HEK293 (cell line): ENCODE measurements around the gene DRC7.

Experiments
- CTCF ChIA-PET: fragments of 350-600 bp; formaldehyde crosslinking; extraction: SDS; loops from one replicate; lab custom pipeline; 2021; ENCODE audit warnings: antibody characterized with exemption; lab: Yijun Ruan, JAX
- POLR2A ChIA-PET: fragments of 300-600 bp; formaldehyde crosslinking; extraction: SDS; loops from one replicate; lab custom pipeline; 2020; ENCODE audit warnings: antibody characterized with exemption, inconsistent platforms; lab: Yijun Ruan, JAX
- H3K27ac ChIP-seq: fragments of 200-500 bp; sonication (Bioruptor generic); 2 replicates; pipeline ENCODE4 v1.5.1; 2014; ENCODE audit warnings: low read depth, low read length, control low read depth, inconsistent platforms; ENCODE audit errors: extremely low read depth
- H3K36me3 ChIP-seq, 2 experiments: fragments of 200-500 bp in 1 of 2; sonication (Bioruptor generic) in 1 of 2; 1 replicate in 1 of 2; 2 replicates in 1 of 2; pipeline ENCODE4 v1.5.1; 2014 to 2017; ENCODE audit warnings: inconsistent platforms in 2 of 2, low read length in 2 of 2; ENCODE audit not compliant: control insufficient read depth in 2 of 2, insufficient read depth in 1 of 2
- H3K4me1 ChIP-seq: fragments of 200-500 bp; sonication (Bioruptor generic); 2 replicates; pipeline ENCODE4 v1.5.1; 2014; ENCODE audit warnings: mild to moderate bottlenecking, low read length, inconsistent platforms; ENCODE audit not compliant: control insufficient read depth, insufficient read depth
- H3K4me3 ChIP-seq: 2 replicates; pipeline ENCODE4 v1.5.1; 2011; ENCODE audit warnings: low read depth, mild to moderate bottlenecking, control low read depth, low read length, moderate library complexity
- H3K9me3 ChIP-seq: fragments of 200-500 bp; sonication (Bioruptor generic); 2 replicates; pipeline ENCODE4 v1.5.1; 2014; ENCODE audit warnings: low read depth, low read length, inconsistent platforms; ENCODE audit not compliant: control insufficient read depth, insufficient read depth
- GLIS1 ChIP-seq: fragments of 450-650 bp; formaldehyde crosslinking; IDR thresholded peaks from 2 replicates; pipeline ENCODE4 v1.5.1; 2016; ENCODE audit warnings: missing biosample characterization, missing genetic modification characterization
- KLF7 ChIP-seq: fragments of 450-650 bp; formaldehyde crosslinking; IDR thresholded peaks from 2 replicates; pipeline ENCODE4 v1.5.1; 2016; ENCODE audit warnings: missing biosample characterization, missing genetic modification characterization, borderline replicate concordance
- PRDM1 ChIP-seq: fragments of 450-650 bp; formaldehyde crosslinking; IDR thresholded peaks from 2 replicates; pipeline ENCODE4; 2016; ENCODE audit warnings: missing biosample characterization, missing genetic modification characterization
- SALL2 ChIP-seq: fragments of 450-650 bp; formaldehyde crosslinking; IDR thresholded peaks from 2 replicates; pipeline ENCODE4 v1.5.0; 2017; ENCODE audit warnings: missing biosample characterization, mild to moderate bottlenecking, missing genetic modification characterization, borderline replicate concordance
- ZBTB1 ChIP-seq: fragments of 450-650 bp; formaldehyde crosslinking; IDR thresholded peaks from 2 replicates; pipeline ENCODE4 v1.5.1; 2016; ENCODE audit warnings: missing biosample characterization, missing genetic modification characterization
- ZFP69B ChIP-seq: fragments of 450-650 bp; formaldehyde crosslinking; IDR thresholded peaks from 2 replicates; pipeline ENCODE4 v1.5.1; 2016; ENCODE audit warnings: missing biosample characterization, missing genetic modification characterization
- ZNF202 ChIP-seq: fragments of 450-650 bp; formaldehyde crosslinking; IDR thresholded peaks from 2 replicates; pipeline ENCODE4 v1.5.1; 2016; ENCODE audit warnings: missing biosample characterization, missing genetic modification characterization, borderline replicate concordance
- ZNF354C ChIP-seq: fragments of 450-650 bp; formaldehyde crosslinking; IDR thresholded peaks from 2 replicates; pipeline ENCODE4 v1.5.1; 2016; ENCODE audit warnings: missing biosample characterization, missing genetic modification characterization, low read depth, borderline replicate concordance
- ZNF37A ChIP-seq: fragments of 450-650 bp; IDR thresholded peaks from 2 replicates; pipeline ENCODE4 v1.5.1; 2018; ENCODE audit warnings: missing biosample characterization, missing genetic modification characterization
- ZNF391 ChIP-seq: fragments of 450-650 bp; formaldehyde crosslinking; IDR thresholded peaks from 2 replicates; pipeline ENCODE4 v1.5.1; 2016; ENCODE audit warnings: low read depth, missing biosample characterization, missing genetic modification characterization, borderline replicate concordance
- ZNF610 ChIP-seq: fragments of 450-650 bp; formaldehyde crosslinking; IDR thresholded peaks from 2 replicates; pipeline ENCODE4 v1.5.1; 2016; ENCODE audit warnings: missing biosample characterization, missing genetic modification characterization, borderline replicate concordance
- ZNF626 ChIP-seq: fragments of 450-650 bp; sonication (Bioruptor Pico); formaldehyde crosslinking; IDR thresholded peaks from 2 replicates; pipeline ENCODE4 v1.5.1; 2018; ENCODE audit warnings: missing biosample characterization, missing genetic modification characterization, inconsistent platforms
- ZNF670 ChIP-seq: fragments of 450-650 bp; formaldehyde crosslinking; IDR thresholded peaks from 2 replicates; pipeline ENCODE4 v1.5.1; 2016; ENCODE audit warnings: missing biosample characterization, missing genetic modification characterization, low read depth
- TF ChIP-seq, protein P1 (sequence below): fragments of 450-650 bp; formaldehyde crosslinking; conservative IDR thresholded peaks from 2 replicates; pipeline ENCODE4 v1.5.1; 2016; ENCODE audit warnings: low read depth, missing biosample characterization, missing genetic modification characterization
- TF ChIP-seq, protein P2 (sequence below): fragments of 450-650 bp; formaldehyde crosslinking; optimal IDR thresholded peaks from 2 replicates; pipeline ENCODE3; 2016; ENCODE audit warnings: missing biosample characterization, mild to moderate bottlenecking, missing genetic modification characterization
- TF ChIP-seq, protein P3 (sequence below): fragments of 450-650 bp; formaldehyde crosslinking; IDR thresholded peaks from 2 replicates; pipeline ENCODE4 v1.5.0; 2017; ENCODE audit warnings: missing biosample characterization, missing genetic modification characterization, borderline replicate concordance
- TF ChIP-seq, protein P4 (sequence below): IDR thresholded peaks from 2 replicates; pipeline ENCODE4 v1.6.1; 2011; ENCODE audit warnings: mild to moderate bottlenecking, low read depth, low read length, borderline replicate concordance

DRC7 gene

DNA sequence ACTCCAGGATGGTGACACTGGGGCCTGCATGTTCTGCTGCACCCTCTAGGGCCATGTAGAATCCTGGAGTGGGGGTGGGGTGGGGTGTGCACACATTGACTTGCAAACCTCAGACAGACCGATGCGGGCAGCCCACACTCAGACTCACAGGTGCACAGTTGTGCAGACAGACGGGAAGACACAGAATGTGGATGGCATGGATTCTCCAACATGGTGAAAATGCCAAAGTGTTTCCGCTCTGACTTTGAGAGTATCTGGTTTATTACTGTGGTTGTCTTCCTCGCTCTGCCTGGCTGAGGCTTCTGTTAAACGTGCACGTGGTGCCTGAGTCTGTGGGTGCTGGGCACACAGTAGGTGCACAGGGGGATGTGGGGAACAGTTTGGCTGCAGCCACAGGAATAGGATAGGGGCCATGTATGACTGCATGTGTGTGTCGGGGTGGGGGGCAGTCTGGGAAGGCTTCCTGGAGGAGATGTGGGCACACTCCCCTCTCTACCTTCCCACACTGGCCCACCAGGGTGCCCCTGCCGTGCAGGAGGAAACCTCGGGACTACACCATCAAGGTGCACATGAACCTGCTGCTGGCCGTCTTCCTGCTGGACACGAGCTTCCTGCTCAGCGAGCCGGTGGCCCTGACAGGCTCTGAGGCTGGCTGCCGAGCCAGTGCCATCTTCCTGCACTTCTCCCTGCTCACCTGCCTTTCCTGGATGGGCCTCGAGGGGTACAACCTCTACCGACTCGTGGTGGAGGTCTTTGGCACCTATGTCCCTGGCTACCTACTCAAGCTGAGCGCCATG lies 35.5 kb upstream of the DRC7 start (continued):
- TF ChIP-seq KLF7 (tag by site-specific recombination) (no peak), ZNF202 (no peak), ZNF354C (no peak)

DNA sequence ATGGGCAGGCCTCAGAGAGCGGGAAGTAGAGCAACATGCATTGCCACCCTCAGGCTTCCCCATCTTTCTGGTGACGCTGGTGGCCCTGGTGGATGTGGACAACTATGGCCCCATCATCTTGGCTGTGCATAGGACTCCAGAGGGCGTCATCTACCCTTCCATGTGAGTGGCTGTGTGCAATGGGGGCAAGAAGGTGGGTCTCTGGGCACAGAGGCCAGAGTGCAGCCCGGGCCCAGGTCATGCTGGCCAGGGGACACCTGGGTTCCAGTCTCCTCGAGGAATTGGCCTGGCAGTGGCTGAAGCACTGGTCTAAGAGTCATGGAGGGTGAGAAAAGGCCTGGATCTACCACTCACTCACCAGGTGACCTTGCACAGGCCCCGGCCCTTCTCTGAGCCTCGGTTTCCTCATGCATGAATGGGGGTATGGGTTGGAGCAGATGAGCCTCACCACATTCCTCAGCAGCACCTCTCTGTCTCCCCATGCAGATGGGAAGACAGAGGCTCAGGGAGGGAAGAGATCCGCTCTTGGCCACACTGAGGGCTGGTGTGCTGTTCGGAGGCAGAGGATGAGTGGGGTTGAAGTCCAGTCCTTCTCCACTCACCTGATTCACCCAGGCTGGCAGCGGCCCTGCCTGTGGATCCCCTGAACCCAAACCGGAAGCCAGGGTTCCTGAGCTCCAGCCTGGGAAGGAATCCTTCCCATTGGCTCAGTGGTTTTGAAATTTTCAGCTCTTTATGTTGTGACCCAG lies 33.7 kb upstream of the DRC7 start:
- Histone ChIP-seq H3K27ac (no peak overlapping the region), H3K9me3 (no peaks in the 10 kb centered on the region), H3K4me3 (no peak overlapping the region)
- no peak for TF ChIP-seq ZBTB1 (tag by site-specific recombination)
- TF ChIP-seq ZNF37A (tag by site-specific recombination) = no peak
- no peak for TF ChIP-seq SALL2
- TF ChIP-seq, protein P1, sequence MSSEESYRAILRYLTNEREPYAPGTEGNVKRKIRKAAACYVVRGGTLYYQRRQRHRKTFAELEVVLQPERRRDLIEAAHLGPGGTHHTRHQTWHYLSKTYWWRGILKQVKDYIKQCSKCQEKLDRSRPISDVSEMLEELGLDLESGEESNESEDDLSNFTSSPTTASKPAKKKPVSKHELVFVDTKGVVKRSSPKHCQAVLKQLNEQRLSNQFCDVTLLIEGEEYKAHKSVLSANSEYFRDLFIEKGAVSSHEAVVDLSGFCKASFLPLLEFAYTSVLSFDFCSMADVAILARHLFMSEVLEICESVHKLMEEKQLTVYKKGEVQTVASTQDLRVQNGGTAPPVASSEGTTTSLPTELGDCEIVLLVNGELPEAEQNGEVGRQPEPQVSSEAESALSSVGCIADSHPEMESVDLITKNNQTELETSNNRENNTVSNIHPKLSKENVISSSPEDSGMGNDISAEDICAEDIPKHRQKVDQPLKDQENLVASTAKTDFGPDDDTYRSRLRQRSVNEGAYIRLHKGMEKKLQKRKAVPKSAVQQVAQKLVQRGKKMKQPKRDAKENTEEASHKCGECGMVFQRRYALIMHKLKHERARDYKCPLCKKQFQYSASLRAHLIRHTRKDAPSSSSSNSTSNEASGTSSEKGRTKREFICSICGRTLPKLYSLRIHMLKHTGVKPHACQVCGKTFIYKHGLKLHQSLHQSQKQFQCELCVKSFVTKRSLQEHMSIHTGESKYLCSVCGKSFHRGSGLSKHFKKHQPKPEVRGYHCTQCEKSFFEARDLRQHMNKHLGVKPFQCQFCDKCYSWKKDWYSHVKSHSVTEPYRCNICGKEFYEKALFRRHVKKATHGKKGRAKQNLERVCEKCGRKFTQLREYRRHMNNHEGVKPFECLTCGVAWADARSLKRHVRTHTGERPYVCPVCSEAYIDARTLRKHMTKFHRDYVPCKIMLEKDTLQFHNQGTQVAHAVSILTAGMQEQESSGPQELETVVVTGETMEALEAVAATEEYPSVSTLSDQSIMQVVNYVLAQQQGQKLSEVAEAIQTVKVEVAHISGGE (tag by site-specific recombination) = no peak
- TF ChIP-seq, protein P2, sequence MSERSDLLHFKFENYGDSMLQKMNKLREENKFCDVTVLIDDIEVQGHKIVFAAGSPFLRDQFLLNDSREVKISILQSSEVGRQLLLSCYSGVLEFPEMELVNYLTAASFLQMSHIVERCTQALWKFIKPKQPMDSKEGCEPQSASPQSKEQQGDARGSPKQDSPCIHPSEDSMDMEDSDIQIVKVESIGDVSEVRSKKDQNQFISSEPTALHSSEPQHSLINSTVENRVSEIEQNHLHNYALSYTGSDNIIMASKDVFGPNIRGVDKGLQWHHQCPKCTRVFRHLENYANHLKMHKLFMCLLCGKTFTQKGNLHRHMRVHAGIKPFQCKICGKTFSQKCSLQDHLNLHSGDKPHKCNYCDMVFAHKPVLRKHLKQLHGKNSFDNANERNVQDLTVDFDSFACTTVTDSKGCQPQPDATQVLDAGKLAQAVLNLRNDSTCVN (tag by site-specific recombination) = no peak
- no peak for TF ChIP-seq ZNF670
- TF ChIP-seq, protein P3, sequence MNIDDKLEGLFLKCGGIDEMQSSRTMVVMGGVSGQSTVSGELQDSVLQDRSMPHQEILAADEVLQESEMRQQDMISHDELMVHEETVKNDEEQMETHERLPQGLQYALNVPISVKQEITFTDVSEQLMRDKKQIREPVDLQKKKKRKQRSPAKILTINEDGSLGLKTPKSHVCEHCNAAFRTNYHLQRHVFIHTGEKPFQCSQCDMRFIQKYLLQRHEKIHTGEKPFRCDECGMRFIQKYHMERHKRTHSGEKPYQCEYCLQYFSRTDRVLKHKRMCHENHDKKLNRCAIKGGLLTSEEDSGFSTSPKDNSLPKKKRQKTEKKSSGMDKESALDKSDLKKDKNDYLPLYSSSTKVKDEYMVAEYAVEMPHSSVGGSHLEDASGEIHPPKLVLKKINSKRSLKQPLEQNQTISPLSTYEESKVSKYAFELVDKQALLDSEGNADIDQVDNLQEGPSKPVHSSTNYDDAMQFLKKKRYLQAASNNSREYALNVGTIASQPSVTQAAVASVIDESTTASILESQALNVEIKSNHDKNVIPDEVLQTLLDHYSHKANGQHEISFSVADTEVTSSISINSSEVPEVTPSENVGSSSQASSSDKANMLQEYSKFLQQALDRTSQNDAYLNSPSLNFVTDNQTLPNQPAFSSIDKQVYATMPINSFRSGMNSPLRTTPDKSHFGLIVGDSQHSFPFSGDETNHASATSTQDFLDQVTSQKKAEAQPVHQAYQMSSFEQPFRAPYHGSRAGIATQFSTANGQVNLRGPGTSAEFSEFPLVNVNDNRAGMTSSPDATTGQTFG = no peak
- TF ChIP-seq ZFP69B = no peak
- no peak for TF ChIP-seq ZNF610
- no peak for TF ChIP-seq ZNF391 (tag by site-specific recombination)
- TF ChIP-seq GLIS1 (tag by site-specific recombination) = no peak
- TF ChIP-seq, protein P4, sequence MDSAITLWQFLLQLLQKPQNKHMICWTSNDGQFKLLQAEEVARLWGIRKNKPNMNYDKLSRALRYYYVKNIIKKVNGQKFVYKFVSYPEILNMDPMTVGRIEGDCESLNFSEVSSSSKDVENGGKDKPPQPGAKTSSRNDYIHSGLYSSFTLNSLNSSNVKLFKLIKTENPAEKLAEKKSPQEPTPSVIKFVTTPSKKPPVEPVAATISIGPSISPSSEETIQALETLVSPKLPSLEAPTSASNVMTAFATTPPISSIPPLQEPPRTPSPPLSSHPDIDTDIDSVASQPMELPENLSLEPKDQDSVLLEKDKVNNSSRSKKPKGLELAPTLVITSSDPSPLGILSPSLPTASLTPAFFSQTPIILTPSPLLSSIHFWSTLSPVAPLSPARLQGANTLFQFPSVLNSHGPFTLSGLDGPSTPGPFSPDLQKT = no peak
- TF ChIP-seq PRDM1 = no peak
- TF ChIP-seq ZNF626 (tag by site-specific recombination) = no peak
- TF ChIP-seq, all 188 proteins: peak for 0
- H3K4me1 ChIP-seq = no peaks in the 10 kb centered on the region
- ChIA-PET CTCF (no interaction called here), POLR2A (no interaction called here)
- no peaks in the 10 kb centered on the region for H3K36me3 ChIP-seq
